A673 (cell line): ENCODE measurements around the gene ZFR.
"Not testable (repeated sequence)": the region's sequence is repeated elsewhere in the genome, so short reads cannot be mapped to it uniquely, and the experiment has no call there.

Experiments used
- EZH2 ChIP-seq: fragments of 200-600 bp; sonication (generic); IDR thresholded peaks from 2 replicates; pipeline ENCODE4 v1.6.1; 2017; ENCODE audit warnings: borderline replicate concordance, low read depth, mild to moderate bottlenecking, mixed read lengths, antibody characterized with exemption, low read length; ENCODE audit not compliant: poor library complexity, severe bottlenecking
- TF ChIP-seq, protein P1 (sequence below): fragments of 300-800, 200-600 bp; sonication (generic); conservative IDR thresholded peaks from 2 replicates; pipeline ENCODE4 v1.5.1; 2017; ENCODE audit warnings: low read depth, mild to moderate bottlenecking, antibody characterized with exemption, low read length, moderate library complexity, mixed read lengths

DNA sequence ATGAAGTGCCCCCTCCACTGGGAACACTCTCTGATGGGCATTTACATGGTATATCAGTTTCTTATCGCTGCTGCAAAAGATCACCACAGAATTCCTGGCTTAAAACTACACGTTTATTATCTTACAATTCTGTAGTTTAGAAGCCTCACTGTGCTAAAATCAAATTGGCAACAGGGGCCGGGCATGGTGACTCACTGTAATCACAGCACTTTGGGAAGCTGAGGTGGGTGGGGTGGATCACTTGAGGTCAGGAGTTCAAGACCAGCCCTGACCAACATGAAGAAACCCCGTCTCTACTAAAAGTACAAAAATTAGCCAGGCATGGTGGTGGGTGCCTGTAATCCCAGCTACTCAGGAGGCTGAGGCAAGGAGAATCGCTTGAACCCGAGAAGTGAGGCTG lies 7.8 kb upstream of the ZFR start:
- TF ChIP-seq, protein P1, sequence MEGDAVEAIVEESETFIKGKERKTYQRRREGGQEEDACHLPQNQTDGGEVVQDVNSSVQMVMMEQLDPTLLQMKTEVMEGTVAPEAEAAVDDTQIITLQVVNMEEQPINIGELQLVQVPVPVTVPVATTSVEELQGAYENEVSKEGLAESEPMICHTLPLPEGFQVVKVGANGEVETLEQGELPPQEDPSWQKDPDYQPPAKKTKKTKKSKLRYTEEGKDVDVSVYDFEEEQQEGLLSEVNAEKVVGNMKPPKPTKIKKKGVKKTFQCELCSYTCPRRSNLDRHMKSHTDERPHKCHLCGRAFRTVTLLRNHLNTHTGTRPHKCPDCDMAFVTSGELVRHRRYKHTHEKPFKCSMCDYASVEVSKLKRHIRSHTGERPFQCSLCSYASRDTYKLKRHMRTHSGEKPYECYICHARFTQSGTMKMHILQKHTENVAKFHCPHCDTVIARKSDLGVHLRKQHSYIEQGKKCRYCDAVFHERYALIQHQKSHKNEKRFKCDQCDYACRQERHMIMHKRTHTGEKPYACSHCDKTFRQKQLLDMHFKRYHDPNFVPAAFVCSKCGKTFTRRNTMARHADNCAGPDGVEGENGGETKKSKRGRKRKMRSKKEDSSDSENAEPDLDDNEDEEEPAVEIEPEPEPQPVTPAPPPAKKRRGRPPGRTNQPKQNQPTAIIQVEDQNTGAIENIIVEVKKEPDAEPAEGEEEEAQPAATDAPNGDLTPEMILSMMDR, result not testable (repeated sequence)
- not testable (repeated sequence) for TF ChIP-seq EZH2
